HCT116 (cell line): ENCODE results near the gene SPA17.

Experiments used
- EZH2 ChIP-seq: fragments of 200-600 bp; sonication (generic); IDR thresholded peaks from 2 replicates; pipeline ENCODE4 v1.6.1; 2017; ENCODE audit warnings: antibody characterized with exemption, mixed run types
- ZBTB33 ChIP-seq: IDR thresholded peaks from 2 replicates; pipeline ENCODE4 v1.6.1; 2011; ENCODE audit warnings: mild to moderate bottlenecking, low read length, moderate library complexity; ENCODE audit not compliant: insufficient replicate concordance; ENCODE audit errors: extremely low read depth
- TF ChIP-seq, protein P1 (sequence below), 3 experiments: fragments of 200-600 bp in 1 of 3; sonication (generic) in 1 of 3; IDR thresholded peaks in 2 of 3; conservative IDR thresholded peaks in 1 of 3; 2 replicates each; pipeline ENCODE4 v1.5.1; 2012 to 2017; ENCODE audit warnings: low read depth in 2 of 3, low read length in 2 of 3, antibody characterized with exemption in 1 of 3, borderline replicate concordance in 1 of 3, control low read depth in 1 of 3, mild to moderate bottlenecking in 1 of 3, mixed read lengths in 1 of 3, mixed run types in 1 of 3, moderate library complexity in 1 of 3; ENCODE audit not compliant: insufficient read depth in 1 of 3

DNA sequence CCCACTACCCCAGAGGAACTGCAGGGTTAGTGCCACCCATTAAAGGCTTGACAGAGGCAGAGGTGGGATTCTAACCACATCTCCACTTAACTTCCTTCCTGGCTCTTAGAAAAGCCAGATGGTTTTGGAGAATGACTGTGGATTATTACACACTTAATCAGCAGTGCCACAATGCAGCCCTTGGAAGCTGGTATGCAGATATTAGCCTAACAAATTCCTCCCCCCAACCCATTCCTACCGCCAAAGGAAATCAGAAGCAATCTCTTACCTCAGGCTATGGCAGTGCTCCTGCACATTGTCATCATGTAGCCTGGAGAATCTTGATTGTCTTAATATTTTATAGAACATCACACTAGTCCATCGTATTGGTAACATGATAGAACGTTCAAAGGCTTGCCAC is 42.9 kb downstream of the SPA17 start:
- TF ChIP-seq, protein P1, sequence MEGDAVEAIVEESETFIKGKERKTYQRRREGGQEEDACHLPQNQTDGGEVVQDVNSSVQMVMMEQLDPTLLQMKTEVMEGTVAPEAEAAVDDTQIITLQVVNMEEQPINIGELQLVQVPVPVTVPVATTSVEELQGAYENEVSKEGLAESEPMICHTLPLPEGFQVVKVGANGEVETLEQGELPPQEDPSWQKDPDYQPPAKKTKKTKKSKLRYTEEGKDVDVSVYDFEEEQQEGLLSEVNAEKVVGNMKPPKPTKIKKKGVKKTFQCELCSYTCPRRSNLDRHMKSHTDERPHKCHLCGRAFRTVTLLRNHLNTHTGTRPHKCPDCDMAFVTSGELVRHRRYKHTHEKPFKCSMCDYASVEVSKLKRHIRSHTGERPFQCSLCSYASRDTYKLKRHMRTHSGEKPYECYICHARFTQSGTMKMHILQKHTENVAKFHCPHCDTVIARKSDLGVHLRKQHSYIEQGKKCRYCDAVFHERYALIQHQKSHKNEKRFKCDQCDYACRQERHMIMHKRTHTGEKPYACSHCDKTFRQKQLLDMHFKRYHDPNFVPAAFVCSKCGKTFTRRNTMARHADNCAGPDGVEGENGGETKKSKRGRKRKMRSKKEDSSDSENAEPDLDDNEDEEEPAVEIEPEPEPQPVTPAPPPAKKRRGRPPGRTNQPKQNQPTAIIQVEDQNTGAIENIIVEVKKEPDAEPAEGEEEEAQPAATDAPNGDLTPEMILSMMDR (IDR thresholded peaks at IDR 0.05 in 2 of 3, conservative IDR thresholded peaks at IDR 0.05 in 1 of 3; ENCODE audit: borderline replicate concordance in 1 of 3, insufficient read depth in 1 of 3, low read depth in 2 of 3, low read length in 2 of 3) = no peak
- TF ChIP-seq EZH2 = no peak
- TF ChIP-seq ZBTB33 = no peak
